ENCODE measurements around the gene APBB1IP.
"Not testable (repeated sequence)": the region's sequence is repeated elsewhere in the genome, so short reads cannot be mapped to it uniquely, and the experiment has no call there.

Gene APBB1IP

GRCh38 chr10:26441491-26442214 lies 3.5 kb downstream of the APBB1IP start:
- DNase-seq (ENCODE audit: low spot score), result no peak

DNA sequence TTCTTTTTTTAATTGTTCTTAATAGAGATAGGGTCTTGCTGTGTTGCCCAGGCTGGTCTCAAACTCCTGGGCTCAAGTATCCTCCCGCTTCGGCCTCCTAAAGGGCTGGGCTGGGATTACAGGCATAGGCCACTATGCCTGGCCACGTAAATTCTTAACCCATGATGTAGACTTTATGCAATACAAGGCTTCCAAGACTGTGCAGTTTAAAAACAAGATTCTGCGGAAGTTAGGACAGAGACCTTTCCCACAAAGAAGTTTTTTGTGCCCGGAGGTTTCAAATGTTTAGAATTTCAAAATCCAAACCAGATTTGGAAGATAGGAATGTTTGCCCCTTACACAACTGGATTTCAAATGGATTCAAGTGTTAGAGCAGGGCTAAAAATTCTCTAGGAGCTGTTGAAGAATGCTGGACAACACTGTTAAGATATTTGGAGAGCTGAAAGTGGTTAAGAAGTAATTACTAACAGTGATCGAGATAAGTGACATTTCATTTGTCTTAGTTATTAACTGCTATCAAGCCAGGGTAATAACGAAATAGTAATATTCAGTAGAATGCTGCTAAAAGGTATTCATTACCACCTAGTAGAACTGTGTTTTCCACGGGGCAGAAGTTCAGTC lies 7.4 kb downstream of the APBB1IP start:
- no peak for DNase-seq (ENCODE audit: low spot score)

DNA sequence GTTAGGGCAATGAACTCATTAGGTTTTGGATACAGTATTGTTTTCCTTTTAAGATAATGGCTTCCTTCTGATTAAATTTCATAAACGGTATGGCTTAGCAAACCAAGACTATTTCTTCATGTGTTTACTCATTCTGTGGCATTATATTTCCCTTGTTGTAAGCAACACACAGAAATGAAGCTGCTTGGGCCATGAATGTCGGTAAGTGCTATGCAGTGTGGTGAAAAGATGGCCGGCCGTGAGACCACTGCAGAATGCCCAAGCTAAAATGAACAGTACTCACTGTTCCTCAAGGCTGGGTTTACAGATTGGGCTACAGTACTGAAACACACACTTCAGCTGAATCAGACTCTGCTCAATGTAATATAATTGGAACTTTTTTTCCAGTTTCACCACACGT lies 8.1 kb downstream of the APBB1IP start:
- no peak for DNase-seq (ENCODE audit: low spot score)

DNA sequence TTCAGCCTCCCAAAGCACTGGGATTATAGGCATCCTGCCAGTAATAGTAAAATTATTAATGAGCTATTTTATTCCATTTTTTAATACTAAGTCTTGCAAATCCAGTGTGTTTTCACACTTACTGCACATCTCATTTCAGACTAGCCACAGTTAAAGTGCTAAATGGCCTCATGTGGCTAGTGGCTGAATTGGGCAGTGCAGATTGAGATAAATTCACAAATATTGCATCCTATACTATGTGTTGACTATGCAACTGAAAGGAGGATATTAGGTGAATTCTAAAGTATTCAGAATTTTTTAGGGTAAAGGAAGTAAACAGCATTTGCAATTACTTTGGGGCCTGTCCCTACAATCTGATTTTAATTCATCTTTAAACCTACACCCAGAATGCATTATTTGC lies 10.2 kb downstream of the APBB1IP start:
- DNase-seq (ENCODE audit: low spot score), result no peak

- DNase-seq (ENCODE audit: low spot score), result no peak
These were observed 10.7 kb downstream of the APBB1IP start for GRCh38 chr10:26448706-26449435.

DNA sequence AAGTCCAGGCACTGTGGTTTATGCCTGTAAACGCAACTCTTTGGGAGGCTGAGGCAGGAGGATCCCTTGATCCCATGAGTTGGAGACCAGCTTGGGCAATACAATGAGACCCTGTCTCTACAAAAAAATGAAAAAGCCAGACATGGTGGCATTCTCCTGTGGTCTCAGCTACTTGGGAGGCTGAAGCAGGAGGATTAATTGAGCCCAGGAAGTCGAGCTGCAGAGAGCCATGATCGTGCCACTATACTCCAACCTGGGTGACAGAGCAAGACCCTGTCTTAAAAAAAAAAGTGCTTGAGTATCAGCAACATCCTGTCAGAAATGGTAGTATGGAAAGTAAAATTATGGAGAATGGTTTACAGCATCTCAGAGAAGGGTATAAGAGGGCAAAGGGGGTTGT lies 11.6 kb downstream of the APBB1IP start:
- no peak for DNase-seq (ENCODE audit: low spot score)

DNA sequence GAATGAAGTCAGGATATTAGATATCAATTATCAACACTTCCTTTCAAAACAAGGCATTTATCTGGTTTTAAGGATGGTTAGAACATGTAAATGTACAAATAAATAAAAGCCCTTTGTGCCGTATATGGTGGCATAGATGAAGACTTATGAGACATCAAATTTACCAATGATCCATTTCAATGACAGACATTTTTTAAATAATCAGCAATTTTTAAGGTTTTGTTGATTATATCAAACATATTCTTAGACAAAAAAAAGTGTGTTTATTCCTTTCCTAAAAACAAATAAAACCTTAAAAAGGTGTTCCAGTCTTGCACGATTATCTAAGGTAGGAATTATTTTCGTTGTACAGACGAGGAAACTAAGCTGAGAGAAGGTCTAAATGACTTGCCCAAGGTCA lies 13.8 kb downstream of the APBB1IP start:
- no peak for DNase-seq (ENCODE audit: low spot score)

GRCh38 chr10:26453850-26454249 lies 15.7 kb downstream of the APBB1IP start:
- DNase-seq (ENCODE audit: low spot score), result no peak

- DNase-seq (ENCODE audit: low spot score), result no peak
These were observed 16.8 kb downstream of the APBB1IP start for GRCh38 chr10:26454891-26455290.

DNA sequence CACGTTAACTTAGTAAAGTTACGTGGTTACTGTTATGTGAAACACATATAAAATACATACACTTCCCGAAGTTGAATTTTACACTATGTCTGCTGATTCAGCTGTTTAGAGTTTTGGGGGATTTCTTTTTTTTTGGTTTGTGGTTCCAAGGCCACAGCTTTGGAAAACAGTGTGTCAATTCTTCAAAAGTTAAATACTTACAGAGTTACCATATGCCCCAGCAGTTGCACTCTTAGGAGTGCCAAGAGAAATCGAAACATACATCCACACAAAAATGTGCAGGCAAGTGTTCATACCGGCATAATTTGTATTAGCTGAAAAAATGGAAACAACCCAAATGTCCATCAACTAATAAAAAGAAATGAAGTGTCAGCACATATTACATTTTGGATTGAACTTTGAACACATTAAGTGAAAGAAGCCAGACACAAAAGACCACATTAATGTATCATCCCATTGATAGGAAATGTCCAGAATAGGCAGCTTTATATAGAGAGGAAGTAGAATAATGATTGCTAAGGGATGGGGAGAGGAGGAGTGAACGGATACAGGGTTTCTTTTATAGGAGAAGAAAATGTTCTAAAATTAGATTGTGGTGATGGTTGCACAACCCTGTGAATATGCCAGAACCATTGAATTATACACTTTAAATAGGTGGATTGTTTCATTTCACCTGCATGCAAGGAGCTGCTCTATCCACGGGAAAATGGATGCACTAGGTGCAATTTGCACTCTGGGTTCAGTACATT lies 17.6 kb downstream of the APBB1IP start:
- no peak for DNase-seq (ENCODE audit: low spot score)

- DNase-seq (ENCODE audit: low spot score), result no peak
These were observed 18.9 kb downstream of the APBB1IP start for GRCh38 chr10:26457088-26457487.

GRCh38 chr10:26460736-26461135 lies 22.6 kb downstream of the APBB1IP start:
- DNase-seq (ENCODE audit: low spot score), result no peak

GRCh38 chr10:26463986-26464385 lies 25.8 kb downstream of the APBB1IP start:
- no peak for DNase-seq (ENCODE audit: low spot score)

GRCh38 chr10:26464632-26465280 lies 26.6 kb downstream of the APBB1IP start:
- no peak for DNase-seq (ENCODE audit: low spot score)

- not testable (repeated sequence) for DNase-seq (ENCODE audit: low spot score)
These were observed 28.4 kb downstream of the APBB1IP start for GRCh38 chr10:26466531-26466930.

DNA sequence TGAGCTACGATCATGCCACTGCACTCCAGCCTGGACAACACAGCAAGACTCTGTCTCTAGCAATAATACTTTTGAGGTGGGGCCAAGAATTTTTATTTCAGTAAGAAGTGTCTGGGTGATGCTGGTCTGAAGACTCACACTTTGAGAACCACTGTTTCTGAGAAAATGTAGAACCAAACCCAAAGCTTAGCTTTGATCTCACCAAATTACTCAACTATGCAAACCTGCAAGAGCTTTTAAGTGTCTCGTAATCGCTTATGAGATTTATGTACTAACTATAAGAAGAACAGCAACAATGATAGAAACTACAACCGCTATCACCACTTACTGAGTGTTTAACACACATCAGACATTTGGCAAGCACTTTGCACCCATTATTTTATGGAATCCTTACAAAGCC lies 29.5 kb downstream of the APBB1IP start:
- DNase-seq (ENCODE audit: low spot score), result no peak

GRCh38 chr10:26468291-26468690 lies 30.1 kb downstream of the APBB1IP start:
- no peak for DNase-seq (ENCODE audit: low spot score)

DNA sequence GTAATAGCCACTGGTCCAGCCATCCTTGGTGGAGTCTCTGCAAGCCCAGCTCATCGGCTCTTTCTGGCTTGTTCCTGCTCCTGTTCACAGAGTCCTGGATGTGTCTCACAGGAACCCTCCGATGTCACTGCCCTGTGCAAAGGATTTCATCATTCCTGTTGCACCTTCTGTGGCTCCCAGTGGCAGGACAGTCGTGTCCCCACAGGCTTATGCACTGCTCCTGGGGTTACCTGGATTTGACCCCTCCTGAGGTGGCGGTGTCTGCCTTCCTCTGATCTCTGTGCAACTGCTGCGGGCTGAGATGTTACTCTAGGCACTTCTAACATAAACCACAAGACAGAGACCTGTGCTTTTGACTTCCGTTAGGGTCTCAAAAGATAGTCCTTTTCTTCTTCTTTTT lies 30.6 kb downstream of the APBB1IP start:
- DNase-seq (ENCODE audit: low spot score), result no peak

DNA sequence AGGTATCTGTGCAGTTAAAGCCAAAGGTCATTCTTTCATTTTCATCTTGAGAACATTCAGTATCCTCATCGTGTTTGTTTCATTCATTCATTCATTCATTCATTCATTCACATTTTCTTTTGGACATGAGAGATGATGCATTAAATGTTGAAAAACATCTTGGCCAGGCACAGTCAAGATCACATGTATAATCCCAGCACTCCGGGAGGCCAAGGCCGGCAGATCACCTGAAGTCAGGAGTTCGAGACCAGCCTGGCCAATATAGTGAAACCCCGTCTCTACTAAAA lies 34.3 kb downstream of the APBB1IP start:
- no peak for DNase-seq (ENCODE audit: low spot score)

GRCh38 chr10:26474026-26474425 lies 35.9 kb downstream of the APBB1IP start:
- DNase-seq (ENCODE audit: low spot score), result no peak

- DNase-seq (ENCODE audit: low spot score), result not testable (repeated sequence)
These were observed 36.7 kb downstream of the APBB1IP start for GRCh38 chr10:26474845-26475244.

DNA sequence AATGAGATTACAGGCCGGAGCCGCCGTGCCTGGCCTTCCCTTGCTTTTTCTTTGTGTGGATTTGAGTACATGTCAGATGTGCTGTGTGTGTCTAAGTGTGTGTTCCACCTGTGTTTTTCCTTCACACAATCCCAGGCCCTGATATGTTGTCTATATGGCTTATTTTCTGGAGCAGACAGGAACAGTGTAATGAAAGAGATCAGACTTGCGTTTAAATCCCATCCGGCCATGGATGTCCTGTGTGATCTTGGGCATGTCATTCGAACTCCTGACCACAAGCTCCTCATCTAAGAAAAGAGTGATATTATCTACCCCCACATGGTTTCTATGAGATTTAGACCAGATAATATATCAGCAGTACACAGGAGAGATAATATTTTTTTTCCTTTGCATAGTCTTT lies 37.2 kb downstream of the APBB1IP start:
- no peak for DNase-seq (ENCODE audit: low spot score)

Measured in left forelimb (tissue), 1 donor.